Omental fat pad (tissue), 4 donors: ENCODE results near the gene ACRBP. TPM values are rescaled to one million over a fixed set of nuclear protein-coding genes. Genes with fewer than 3 reads are reported as not detected.

Experiments
- ATAC-seq: fragments of 150-250 bp; one replicate; pipeline ENCODE4 v1.9.1; 2016; ENCODE audit warnings: mild to moderate bottlenecking, moderate library complexity; ENCODE audit not compliant: low FRiP score
- DNase-seq: peaks from one replicate; pipeline ENCODE4 v3.0.0-alpha.2; 2019; ENCODE audit warnings: low spot score
- total RNA-seq, 4 donors: library from RNA; depleted of rRNA; stranded (reverse); fragments of >200 nt; gene quantifications; one replicate each; pipeline ENCODE4 v1.1.0, GENCODE V29; 2016
- TF ChIP-seq, protein P1 (sequence below), 3 donors: fragments of 450-650 bp; IDR thresholded peaks; one replicate each; pipeline ENCODE4 v1.5.1; 2016 to 2017; ENCODE audit warnings: antibody characterized with exemption in 3 of 3, mild to moderate bottlenecking in 3 of 3, moderate library complexity in 2 of 3

ACRBP gene
- total RNA-seq, 4 donors from 2014 or later = 1.9 to 3.8 (median 3.2) TPM

- TF ChIP-seq, protein P1, sequence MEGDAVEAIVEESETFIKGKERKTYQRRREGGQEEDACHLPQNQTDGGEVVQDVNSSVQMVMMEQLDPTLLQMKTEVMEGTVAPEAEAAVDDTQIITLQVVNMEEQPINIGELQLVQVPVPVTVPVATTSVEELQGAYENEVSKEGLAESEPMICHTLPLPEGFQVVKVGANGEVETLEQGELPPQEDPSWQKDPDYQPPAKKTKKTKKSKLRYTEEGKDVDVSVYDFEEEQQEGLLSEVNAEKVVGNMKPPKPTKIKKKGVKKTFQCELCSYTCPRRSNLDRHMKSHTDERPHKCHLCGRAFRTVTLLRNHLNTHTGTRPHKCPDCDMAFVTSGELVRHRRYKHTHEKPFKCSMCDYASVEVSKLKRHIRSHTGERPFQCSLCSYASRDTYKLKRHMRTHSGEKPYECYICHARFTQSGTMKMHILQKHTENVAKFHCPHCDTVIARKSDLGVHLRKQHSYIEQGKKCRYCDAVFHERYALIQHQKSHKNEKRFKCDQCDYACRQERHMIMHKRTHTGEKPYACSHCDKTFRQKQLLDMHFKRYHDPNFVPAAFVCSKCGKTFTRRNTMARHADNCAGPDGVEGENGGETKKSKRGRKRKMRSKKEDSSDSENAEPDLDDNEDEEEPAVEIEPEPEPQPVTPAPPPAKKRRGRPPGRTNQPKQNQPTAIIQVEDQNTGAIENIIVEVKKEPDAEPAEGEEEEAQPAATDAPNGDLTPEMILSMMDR (IDR thresholded peaks at IDR 0.05) = no peak
- DNase-seq = peak; percentile 85
- ATAC-seq = peak; percentile 96
Measured at GRCh38 chr12:6688999-6689882, 42.0 kb upstream of the ACRBP start, which contains the start of gene ZNF384. Gene ZNF384, minus strand, starts transcription at chr12:6689375. Its CDS starts 9,855 bp downstream, at chr12:6679520.

DNA sequence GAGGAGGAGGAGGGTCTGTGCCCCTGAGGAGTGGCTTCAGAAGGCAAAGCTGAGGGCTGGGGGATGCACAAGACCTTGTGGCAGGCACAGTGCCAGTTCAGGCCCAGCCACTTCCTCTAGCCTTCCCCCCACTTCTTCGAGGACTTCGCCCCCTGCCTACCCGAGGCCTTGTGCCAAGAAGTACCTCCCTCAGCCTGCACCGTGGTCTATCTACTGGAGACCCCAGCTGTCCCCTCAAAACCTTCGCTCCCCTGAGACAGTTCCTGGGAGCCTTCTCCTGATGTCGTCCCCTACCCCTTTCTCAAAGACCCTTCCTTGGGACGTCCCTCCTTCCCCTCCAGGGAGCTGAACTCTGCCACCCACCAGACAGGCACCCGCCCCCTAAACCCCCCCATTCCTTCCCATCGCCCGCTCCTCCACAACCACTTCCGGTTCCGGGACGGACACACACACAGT lies 41.3 kb upstream of the ACRBP start:
- ATAC-seq (no peak), DNase-seq (peak; percentile 67)
- TF ChIP-seq, protein P1 (IDR thresholded peaks at IDR 0.05) = no peak

DNA sequence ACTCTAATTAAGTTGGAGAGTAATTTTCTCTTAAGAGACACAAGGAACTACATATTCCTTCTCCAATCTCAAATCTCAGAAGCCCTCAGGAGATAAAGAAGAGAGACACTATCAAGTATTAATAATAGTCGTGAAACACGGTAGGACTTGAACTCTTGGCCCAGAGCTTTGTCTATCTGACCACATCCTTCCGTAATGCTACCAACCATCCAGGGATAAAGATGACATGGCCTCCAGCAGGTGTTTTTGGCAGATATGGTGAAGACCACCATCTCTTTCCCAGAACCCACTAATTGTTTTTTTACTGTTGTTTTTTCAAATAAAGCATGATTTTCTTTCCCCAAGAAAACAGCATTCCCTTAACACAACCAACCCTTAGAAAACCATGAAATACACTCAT lies 38.6 kb upstream of the ACRBP start:
- no peak for ATAC-seq
- TF ChIP-seq, protein P1 (IDR thresholded peaks at IDR 0.05) = no peak
- no peak for DNase-seq

DNA sequence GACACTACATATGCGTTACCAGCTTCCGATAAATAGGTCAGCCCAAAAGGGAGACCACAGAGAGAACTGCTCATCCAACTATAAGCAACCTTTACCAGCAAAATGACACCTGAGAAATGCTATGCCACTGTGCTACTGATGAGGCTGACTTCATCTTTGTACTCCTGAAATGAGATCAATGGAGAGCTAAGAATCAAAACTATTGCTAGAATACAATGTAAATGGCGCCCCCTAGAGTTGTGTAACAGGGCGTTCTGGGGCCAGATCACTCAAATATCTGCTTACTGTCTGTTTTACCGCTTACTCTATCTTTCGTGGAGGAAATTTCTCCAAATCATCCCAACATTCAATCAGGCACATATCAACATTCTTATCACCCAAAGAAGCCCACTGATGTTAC lies 37.4 kb upstream of the ACRBP start:
- no peak for DNase-seq
- TF ChIP-seq, protein P1 (IDR thresholded peaks at IDR 0.05) = no peak
- no peak for ATAC-seq

GRCh38 chr12:6676962-6677361 lies 29.7 kb upstream of the ACRBP start:
- ATAC-seq = no peak
- no peak for DNase-seq
- TF ChIP-seq, protein P1 (IDR thresholded peaks at IDR 0.05) = no peak

DNA sequence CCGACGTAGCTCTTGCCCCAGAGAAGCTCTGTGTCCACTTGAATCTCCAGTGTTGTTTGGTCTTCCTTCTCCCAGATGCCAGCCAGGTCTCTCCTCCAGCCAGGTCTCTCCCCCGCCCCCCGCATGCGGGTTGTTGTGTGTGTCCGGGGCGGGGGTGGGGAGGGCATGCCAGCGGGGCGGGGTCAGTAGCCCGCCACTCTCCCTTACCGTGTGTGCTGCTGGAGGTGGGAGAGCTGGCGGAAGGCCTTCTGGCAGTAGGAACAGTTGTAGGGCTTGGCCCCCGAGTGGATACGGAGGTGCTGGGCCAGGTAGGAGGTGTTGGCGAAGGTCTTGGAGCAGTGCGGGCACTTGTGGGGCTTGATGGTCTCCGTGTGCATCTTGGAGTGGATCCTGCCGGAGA lies 24.9 kb upstream of the ACRBP start:
- ATAC-seq (no peak), DNase-seq (no peak)
- TF ChIP-seq, protein P1 (IDR thresholded peaks at IDR 0.05) = no peak
